SK-N-SH (cell line): Measurements from ENCODE around the gene FCHSD2. TPM values are rescaled to one million over a fixed set of nuclear protein-coding genes. Genes with fewer than 3 reads are reported as not detected.

Source experiments
- CTCF ChIA-PET: fragments of 300-600, 350-600 bp; formaldehyde crosslinking; extraction: SDS; loops from one replicate; lab custom pipeline; 2021; lab: Yijun Ruan, JAX
- POLR2A ChIA-PET: fragments of 350-600 bp; sonication (Branson Sonifier 250); formaldehyde crosslinking; extraction: SDS; loops from one replicate; lab custom pipeline; 2020; ENCODE audit warnings: antibody characterized with exemption, inconsistent platforms; lab: Yijun Ruan, JAX
- DNase-seq: peaks from one replicate; pipeline ENCODE4 v3.0.0; 2012
- H2AFZ ChIP-seq: fragments of 200-600 bp; sonication (generic); 2 replicates; pipeline ENCODE4 v1.8.1; 2016; ENCODE audit warnings: antibody characterized with exemption, mild to moderate bottlenecking, low read depth
- H3F3A ChIP-seq: fragments of 200-600 bp; sonication (generic); replicated peaks from 2 replicates; pipeline ENCODE3; 2016; ENCODE audit warnings: antibody characterized with exemption, mild to moderate bottlenecking; ENCODE audit not compliant: insufficient read depth
- H3K27ac ChIP-seq, 2 experiments: fragments of 200-500 bp in 1 of 2; fragments of 200-600 bp in 1 of 2; sonication (Bioruptor generic) in 1 of 2; sonication (generic), shearing (Covaris generic) in 1 of 2; 2 replicates each; pipeline versions ENCODE4 v1.5.1 to v1.6.1; 2014 to 2016; ENCODE audit warnings: low read depth in 2 of 2, inconsistent platforms in 1 of 2, low read length in 1 of 2, mild to moderate bottlenecking in 1 of 2, mixed read lengths in 1 of 2
- H3K27me3 ChIP-seq: fragments of 200-600 bp; sonication (generic), shearing (Covaris generic); 2 replicates; pipeline ENCODE4 v1.6.1; 2016; ENCODE audit warnings: mixed run types; ENCODE audit not compliant: insufficient read depth
- H3K36me3 ChIP-seq, 2 experiments: fragments of 200-500 bp in 1 of 2; fragments of 200-600 bp in 1 of 2; sonication (Bioruptor generic) in 1 of 2; sonication (generic) in 1 of 2; replicated peaks in 1 of 2; 2 replicates each; pipeline versions ENCODE3 to v1.5.1; 2014 to 2016; ENCODE audit warnings: low read length in 1 of 2, mild to moderate bottlenecking in 1 of 2; ENCODE audit not compliant: insufficient read depth in 2 of 2, control insufficient read depth in 1 of 2
- H3K4me1 ChIP-seq, 2 experiments: fragments of 200-500 bp in 1 of 2; fragments of 200-600 bp in 1 of 2; sonication (Bioruptor generic) in 1 of 2; sonication (generic), shearing (Covaris generic) in 1 of 2; 2 replicates each; pipeline versions ENCODE4 v1.5.1 to v1.6.1; 2014 to 2016; ENCODE audit warnings: low read depth in 1 of 2, low read length in 1 of 2, mixed run types in 1 of 2; ENCODE audit not compliant: insufficient read depth in 2 of 2, control insufficient read depth in 1 of 2
- H3K4me2 ChIP-seq: fragments of 200-600 bp; sonication (generic), shearing (Covaris generic); 2 replicates; pipeline ENCODE4 v1.6.1; 2017; ENCODE audit warnings: mixed run types
- H3K4me3 ChIP-seq, 2 experiments: fragments of 200-500 bp in 1 of 2; fragments of 200-600 bp in 1 of 2; sonication (Bioruptor generic) in 1 of 2; sonication (generic), shearing (Covaris generic) in 1 of 2; 2 replicates each; pipeline versions ENCODE4 v1.5.1 to v1.8.1; 2014 to 2016; ENCODE audit warnings: low read depth in 2 of 2, inconsistent platforms in 1 of 2, low read length in 1 of 2, mild to moderate bottlenecking in 1 of 2, mixed read lengths in 1 of 2, moderate library complexity in 1 of 2
- H3K79me2 ChIP-seq: fragments of 200-600 bp; sonication (generic); 2 replicates; pipeline ENCODE4 v1.8.1; 2017; ENCODE audit warnings: mild to moderate bottlenecking; ENCODE audit not compliant: insufficient read depth
- H3K9ac ChIP-seq: fragments of 200-600 bp; sonication (generic); 2 replicates; pipeline ENCODE4 v1.6.1; 2017; ENCODE audit warnings: mixed run types
- H3K9me2 ChIP-seq: fragments of 200-600 bp; sonication (generic); 2 replicates; pipeline ENCODE4 v1.6.1; 2017; ENCODE audit warnings: mixed run types
- H3K9me3 ChIP-seq: fragments of 200-600 bp; sonication (generic); 2 replicates; pipeline ENCODE4 v1.6.1; 2017; ENCODE audit warnings: mixed run types, mild to moderate bottlenecking, moderate library complexity
- H4K20me1 ChIP-seq: fragments of 200-600 bp; sonication (generic); 2 replicates; pipeline ENCODE4 v1.6.1; 2017; ENCODE audit warnings: mild to moderate bottlenecking, mixed run types; ENCODE audit not compliant: insufficient read depth
- EP300 ChIP-seq, 2 experiments: IDR thresholded peaks; 2 replicates each; pipeline versions ENCODE4 v1.4.0 to v1.6.1; 2012; ENCODE audit warnings: borderline replicate concordance in 1 of 2, low read depth in 1 of 2, low read length in 1 of 2
- EZH2phosphoT487 ChIP-seq: fragments of 200-600 bp; sonication (generic); IDR thresholded peaks from 2 replicates; pipeline ENCODE4 v1.6.1; 2017; ENCODE audit warnings: low read depth, mixed run types, mild to moderate bottlenecking, antibody characterized with exemption, moderate library complexity, borderline replicate concordance
- FOSL2 ChIP-seq: IDR thresholded peaks from 2 replicates; pipeline ENCODE4 v1.4.0; 2012; ENCODE audit warnings: low read depth, mild to moderate bottlenecking, moderate library complexity, borderline replicate concordance
- FOXJ3 ChIP-seq: sonication (generic); formaldehyde crosslinking; IDR thresholded peaks from 2 replicates; pipeline ENCODE4 v1.5.1; 2020; ENCODE audit warnings: mild to moderate bottlenecking, missing genetic modification reagents
- GABPA ChIP-seq: IDR thresholded peaks from 2 replicates; pipeline ENCODE4 v1.4.0; 2012; ENCODE audit warnings: low read depth, mild to moderate bottlenecking
- GATA2 ChIP-seq: sonication (generic); formaldehyde crosslinking; IDR thresholded peaks from 2 replicates; pipeline ENCODE4 v1.5.0; 2020; ENCODE audit warnings: mild to moderate bottlenecking, missing genetic modification reagents
- JUND ChIP-seq: IDR thresholded peaks from 2 replicates; pipeline ENCODE4 v1.4.0; 2012
- NFIC ChIP-seq: IDR thresholded peaks from 2 replicates; pipeline ENCODE4 v1.4.0; 2012; ENCODE audit warnings: borderline replicate concordance
- NRF1 ChIP-seq: IDR thresholded peaks from 2 replicates; pipeline ENCODE4 v1.6.1; 2012; ENCODE audit warnings: low read depth, mild to moderate bottlenecking, low read length
- POLR2AphosphoS5 ChIP-seq: IDR thresholded peaks from 2 replicates; pipeline ENCODE4 v1.6.1; 2012; ENCODE audit warnings: low read depth, low read length
- RFX5 ChIP-seq: IDR thresholded peaks from 2 replicates; pipeline ENCODE4 v1.6.1; 2012; ENCODE audit warnings: mild to moderate bottlenecking, improper control_type of control experiment, low read length
- RXRA ChIP-seq: IDR thresholded peaks from 2 replicates; pipeline ENCODE4 v1.4.0; 2012; ENCODE audit warnings: low read depth, mild to moderate bottlenecking, borderline replicate concordance
- SIN3A ChIP-seq: IDR thresholded peaks from 2 replicates; pipeline ENCODE4 v1.6.1; 2012; ENCODE audit warnings: low read depth, mild to moderate bottlenecking, low read length, moderate library complexity, borderline replicate concordance
- TCF12 ChIP-seq: IDR thresholded peaks from 2 replicates; pipeline ENCODE4 v1.4.0; 2012
- WGBS: methylation state at CpG from one replicate; pipeline ENCODE4 v1.1.6; 2017; ENCODE audit warnings: low lambda C conversion rate; 5-methylcytosine and 5-hydroxymethylcytosine counted together
- polyA plus RNA-seq, 3 experiments: library from polyadenylated mRNA; depleted of rRNA; stranded (reverse); fragments of >200 nt; gene quantifications; 2 replicates each; pipeline ENCODE4 v1.2.3, GENCODE V29; 2012
- TF ChIP-seq, protein P1 (sequence below): fragments of 150-350 bp; IDR thresholded peaks from 2 replicates; pipeline ENCODE4 v1.6.1; 2016; ENCODE audit warnings: mild to moderate bottlenecking, low read depth, low read length
- TF ChIP-seq, protein P2 (sequence below): fragments of 150-350 bp; IDR thresholded peaks from 2 replicates; pipeline ENCODE4 v1.6.1; 2017; ENCODE audit warnings: antibody characterized with exemption, low read length, low read depth, borderline replicate concordance
- TF ChIP-seq, protein P3 (sequence below): IDR thresholded peaks from 2 replicates; pipeline ENCODE4 v1.4.0; 2012; ENCODE audit warnings: low read depth, borderline replicate concordance
- TF ChIP-seq, protein P4 (sequence below): IDR thresholded peaks from 2 replicates; pipeline ENCODE4 v1.4.0; 2012; ENCODE audit warnings: low read depth, borderline replicate concordance

Gene FCHSD2
- polyA plus RNA-seq, 1 of the 3 experiments (the other 2 are of a cell fraction) = 10.4 TPM

DNA sequence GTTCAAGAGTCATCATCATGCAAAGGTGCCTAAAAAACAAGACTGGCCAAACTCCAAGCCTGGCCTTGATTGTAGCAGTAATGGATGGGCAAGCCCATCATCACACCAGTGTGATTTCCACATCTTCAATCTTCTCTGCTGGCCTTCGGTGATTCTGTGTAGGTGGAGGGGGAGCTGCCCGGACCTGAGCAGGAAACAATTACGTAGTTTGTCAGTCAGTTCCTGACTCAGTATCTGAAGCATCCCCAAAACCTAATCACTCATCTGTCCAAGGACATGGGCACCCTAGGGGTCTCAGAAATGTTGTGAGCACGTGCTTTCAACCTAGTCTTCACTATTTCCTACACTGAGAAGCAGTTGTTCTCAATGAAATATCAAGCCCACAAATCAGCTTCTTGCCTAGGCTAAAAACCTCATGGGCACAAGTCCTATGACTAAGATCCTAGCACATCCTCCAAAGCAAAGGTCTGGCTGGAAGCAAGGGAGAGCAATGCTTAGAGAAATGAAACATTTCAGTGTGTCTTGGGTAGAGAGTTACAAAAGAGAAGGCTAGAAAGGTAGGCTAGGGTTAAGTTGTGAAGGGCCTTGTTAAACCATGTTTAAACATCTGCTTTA lies 303.3 kb downstream of the FCHSD2 start:
- Histone ChIP-seq H2AFZ (no peak overlapping the region), H3F3A (peaks cover 4% of the 10 kb centered on the region), H3K9me3 (no peaks in the 10 kb centered on the region), H3K27ac (no peak overlapping the region)
- POLR2A ChIA-PET = no interaction called here
- TF ChIP-seq FOXJ3 (CRISPR knock-in tag) = no peak
- TF ChIP-seq GATA2 = no peak
- no peak for TF ChIP-seq SIN3A
- no peak for TF ChIP-seq EZH2phosphoT487
- no peak for TF ChIP-seq JUND
- TF ChIP-seq, protein P1, sequence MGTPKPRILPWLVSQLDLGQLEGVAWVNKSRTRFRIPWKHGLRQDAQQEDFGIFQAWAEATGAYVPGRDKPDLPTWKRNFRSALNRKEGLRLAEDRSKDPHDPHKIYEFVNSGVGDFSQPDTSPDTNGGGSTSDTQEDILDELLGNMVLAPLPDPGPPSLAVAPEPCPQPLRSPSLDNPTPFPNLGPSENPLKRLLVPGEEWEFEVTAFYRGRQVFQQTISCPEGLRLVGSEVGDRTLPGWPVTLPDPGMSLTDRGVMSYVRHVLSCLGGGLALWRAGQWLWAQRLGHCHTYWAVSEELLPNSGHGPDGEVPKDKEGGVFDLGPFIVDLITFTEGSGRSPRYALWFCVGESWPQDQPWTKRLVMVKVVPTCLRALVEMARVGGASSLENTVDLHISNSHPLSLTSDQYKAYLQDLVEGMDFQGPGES = no peak
- TF ChIP-seq GABPA = no peak
- TF ChIP-seq, all 33 proteins: peak for 0
- H3K27me3 ChIP-seq = no peaks in the 10 kb centered on the region
- no peaks in the 10 kb centered on the region for H3K9me2 ChIP-seq
- H3K9ac ChIP-seq = no peak overlapping the region
- peaks cover 0 to 4% of the 10 kb centered on the region in 2 experiments; a peak in 1 of 4 replicates for H3K4me1 ChIP-seq
- peaks cover 23 to 29% of the 10 kb centered on the region in 2 experiments for H3K36me3 ChIP-seq
- DNase-seq = no peak
- H3K79me2 ChIP-seq = no peaks in the 10 kb centered on the region
- no peaks in the 10 kb centered on the region for H4K20me1 ChIP-seq
- no peak overlapping the region for H3K4me2 ChIP-seq
- CTCF ChIA-PET = interaction anchor here (0.8 to 0.9 kb wide), 3 partner anchors 114 to 344 kb away, joined by 3 read pairs; no protein-coding TSS in a partner anchor
- 93% methylated on average over 3 of the region's 4 CpGs for WGBS
- H3K4me3 ChIP-seq = no peak overlapping the region

- Histone ChIP-seq H2AFZ (no peak overlapping the region), H3K79me2 (no peaks in the 10 kb centered on the region), H3K4me2 (no peak overlapping the region), H3K4me3 (no peak overlapping the region), H4K20me1 (no peaks in the 10 kb centered on the region), H3F3A (peaks cover 4% of the 10 kb centered on the region), H3K27me3 (no peaks in the 10 kb centered on the region), H3K4me1 (peaks cover 5 to 10% of the 10 kb centered on the region in 2 experiments; a peak in 2 of 4 replicates), H3K9ac (no peak overlapping the region), H3K9me3 (no peaks in the 10 kb centered on the region), H3K36me3 (peaks cover 7 to 13% of the 10 kb centered on the region in 2 experiments), H3K27ac (no peak overlapping the region), H3K9me2 (no peaks in the 10 kb centered on the region)
- DNase-seq = no peak
- ChIA-PET CTCF (interaction anchor here (0.9 to 11.4 kb wide), 7 partner anchors 8 to 455 kb away, joined by 3 to 271 read pairs (median 4); no protein-coding TSS in a partner anchor), POLR2A (no interaction called here)
- no peak for TF ChIP-seq NFIC
- TF ChIP-seq TCF12 = no peak
- no peak for TF ChIP-seq FOSL2
- TF ChIP-seq NRF1 = no peak
- TF ChIP-seq POLR2AphosphoS5 = no peak
- TF ChIP-seq, protein P2, sequence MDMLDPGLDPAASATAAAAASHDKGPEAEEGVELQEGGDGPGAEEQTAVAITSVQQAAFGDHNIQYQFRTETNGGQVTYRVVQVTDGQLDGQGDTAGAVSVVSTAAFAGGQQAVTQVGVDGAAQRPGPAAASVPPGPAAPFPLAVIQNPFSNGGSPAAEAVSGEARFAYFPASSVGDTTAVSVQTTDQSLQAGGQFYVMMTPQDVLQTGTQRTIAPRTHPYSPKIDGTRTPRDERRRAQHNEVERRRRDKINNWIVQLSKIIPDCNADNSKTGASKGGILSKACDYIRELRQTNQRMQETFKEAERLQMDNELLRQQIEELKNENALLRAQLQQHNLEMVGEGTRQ = no peak
- TF ChIP-seq, protein P3, sequence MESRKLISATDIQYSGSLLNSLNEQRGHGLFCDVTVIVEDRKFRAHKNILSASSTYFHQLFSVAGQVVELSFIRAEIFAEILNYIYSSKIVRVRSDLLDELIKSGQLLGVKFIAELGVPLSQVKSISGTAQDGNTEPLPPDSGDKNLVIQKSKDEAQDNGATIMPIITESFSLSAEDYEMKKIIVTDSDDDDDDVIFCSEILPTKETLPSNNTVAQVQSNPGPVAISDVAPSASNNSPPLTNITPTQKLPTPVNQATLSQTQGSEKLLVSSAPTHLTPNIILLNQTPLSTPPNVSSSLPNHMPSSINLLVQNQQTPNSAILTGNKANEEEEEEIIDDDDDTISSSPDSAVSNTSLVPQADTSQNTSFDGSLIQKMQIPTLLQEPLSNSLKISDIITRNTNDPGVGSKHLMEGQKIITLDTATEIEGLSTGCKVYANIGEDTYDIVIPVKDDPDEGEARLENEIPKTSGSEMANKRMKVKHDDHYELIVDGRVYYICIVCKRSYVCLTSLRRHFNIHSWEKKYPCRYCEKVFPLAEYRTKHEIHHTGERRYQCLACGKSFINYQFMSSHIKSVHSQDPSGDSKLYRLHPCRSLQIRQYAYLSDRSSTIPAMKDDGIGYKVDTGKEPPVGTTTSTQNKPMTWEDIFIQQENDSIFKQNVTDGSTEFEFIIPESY = no peak
- TF ChIP-seq, protein P4, sequence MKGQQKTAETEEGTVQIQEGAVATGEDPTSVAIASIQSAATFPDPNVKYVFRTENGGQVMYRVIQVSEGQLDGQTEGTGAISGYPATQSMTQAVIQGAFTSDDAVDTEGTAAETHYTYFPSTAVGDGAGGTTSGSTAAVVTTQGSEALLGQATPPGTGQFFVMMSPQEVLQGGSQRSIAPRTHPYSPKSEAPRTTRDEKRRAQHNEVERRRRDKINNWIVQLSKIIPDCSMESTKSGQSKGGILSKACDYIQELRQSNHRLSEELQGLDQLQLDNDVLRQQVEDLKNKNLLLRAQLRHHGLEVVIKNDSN = no peak
- TF ChIP-seq GATA2 = no peak
- no peak for TF ChIP-seq EP300 (IDR thresholded peaks at IDR 0.05; ENCODE audit: borderline replicate concordance in 1 of 2, low read depth in 1 of 2, low read length in 1 of 2)
- TF ChIP-seq RFX5 = no peak
- no peak for TF ChIP-seq SIN3A
- no peak for TF ChIP-seq RXRA
- WGBS = 91% methylated on average over 4 of the region's 4 CpGs
Observed at GRCh38 chr11:72836111-72836510, 306.0 kb downstream of the FCHSD2 start.
